Neuron (in vitro differentiated cells): ENCODE measurements around the gene NXPE1.

Experiments used
- H2AFZ ChIP-seq: one replicate; pipeline ENCODE4 v1.6.1; 2013; ENCODE audit warnings: low read depth, mild to moderate bottlenecking, inconsistent platforms, low read length, moderate library complexity
- H3K27me3 ChIP-seq: one replicate; pipeline ENCODE4 v1.6.1; 2013; ENCODE audit warnings: low read length; ENCODE audit not compliant: insufficient read depth
- H3K36me3 ChIP-seq: one replicate; pipeline ENCODE4 v1.6.1; 2013; ENCODE audit warnings: low read length; ENCODE audit not compliant: insufficient read depth
- H3K4me1 ChIP-seq: one replicate; pipeline ENCODE4 v1.6.1; 2013; ENCODE audit warnings: low read length; ENCODE audit not compliant: insufficient read depth
- H3K4me3 ChIP-seq: 2 replicates; pipeline ENCODE4 v1.5.1; 2013; ENCODE audit warnings: mild to moderate bottlenecking, low read length, moderate library complexity
- H3K9me3 ChIP-seq: one replicate; pipeline ENCODE4 v1.6.1; 2013; ENCODE audit warnings: low read length

Gene NXPE1

DNA sequence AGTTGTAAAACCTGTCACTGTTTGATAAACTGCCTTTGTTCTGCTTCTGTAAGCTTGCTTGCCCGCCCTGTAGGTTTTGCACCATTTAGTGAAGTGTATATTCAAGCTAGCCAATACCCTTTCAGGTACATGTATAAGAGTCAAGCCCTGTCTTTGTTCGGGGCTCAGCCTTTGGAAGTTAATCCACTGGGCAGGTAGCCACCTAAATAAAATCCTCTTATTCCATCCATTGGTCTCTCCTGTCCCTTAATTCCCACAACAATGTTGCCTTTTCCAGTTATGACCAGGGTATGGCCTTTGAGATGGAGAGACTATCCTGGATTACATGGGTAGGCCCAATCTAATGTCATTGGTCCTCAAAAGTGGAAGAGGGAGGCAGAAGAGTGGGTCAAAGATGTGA lies 34.0 kb downstream of the NXPE1 start:
- H3K27me3 ChIP-seq = no peaks in the 10 kb centered on the region
- H3K4me3 ChIP-seq = no peak overlapping the region
- H3K4me1 ChIP-seq = no peaks in the 10 kb centered on the region
- no peaks in the 10 kb centered on the region for H3K9me3 ChIP-seq
- no peaks in the 10 kb centered on the region for H3K36me3 ChIP-seq
- H2AFZ ChIP-seq = no peak overlapping the region

DNA sequence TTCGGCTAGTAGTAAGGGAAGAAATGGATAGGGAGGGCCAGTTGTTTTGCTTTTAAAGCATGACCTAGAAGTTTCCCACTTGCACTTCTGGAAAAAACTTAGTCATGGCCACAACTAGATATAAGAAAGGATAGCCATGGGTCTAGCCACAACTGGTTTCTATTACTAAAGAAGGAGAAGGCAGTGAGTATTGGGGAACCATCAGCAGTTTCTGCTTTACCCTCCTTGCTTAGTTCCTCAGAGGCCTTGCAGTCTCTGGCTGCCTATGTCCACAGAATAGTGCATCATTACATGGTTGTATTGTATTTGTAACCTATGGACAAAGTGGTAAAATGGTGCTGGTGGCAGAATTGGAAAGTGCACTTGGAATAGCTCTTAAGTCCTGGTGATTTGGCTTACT lies 35.6 kb downstream of the NXPE1 start:
- H3K9me3 ChIP-seq = no peaks in the 10 kb centered on the region
- no peaks in the 10 kb centered on the region for H3K36me3 ChIP-seq
- no peaks in the 10 kb centered on the region for H3K4me1 ChIP-seq
- H2AFZ ChIP-seq = no peak overlapping the region
- no peaks in the 10 kb centered on the region for H3K27me3 ChIP-seq
- H3K4me3 ChIP-seq = no peak overlapping the region

- H3K9me3 ChIP-seq = no peaks in the 10 kb centered on the region
- no peaks in the 10 kb centered on the region for H3K4me1 ChIP-seq
- no peak overlapping the region for H2AFZ ChIP-seq
- no peaks in the 10 kb centered on the region for H3K36me3 ChIP-seq
- no peak overlapping the region for H3K4me3 ChIP-seq
- H3K27me3 ChIP-seq = no peaks in the 10 kb centered on the region
These were observed 36.9 kb downstream of the NXPE1 start for GRCh38 chr11:114522818-114523217.

GRCh38 chr11:114511538-114511937 lies 48.1 kb downstream of the NXPE1 start:
- H3K27me3 ChIP-seq = peaks cover 2% of the 10 kb centered on the region
- H3K4me1 ChIP-seq = no peaks in the 10 kb centered on the region
- no peak overlapping the region for H3K4me3 ChIP-seq
- no peaks in the 10 kb centered on the region for H3K9me3 ChIP-seq
- no peaks in the 10 kb centered on the region for H3K36me3 ChIP-seq
- H2AFZ ChIP-seq = no peak overlapping the region

GRCh38 chr11:114511079-114511478 lies 48.6 kb downstream of the NXPE1 start:
- H3K27me3 ChIP-seq = peaks cover 2% of the 10 kb centered on the region

GRCh38 chr11:114501901-114502300 lies 57.8 kb downstream of the NXPE1 start:
- Histone ChIP-seq H2AFZ (no peak overlapping the region), H3K9me3 (no peaks in the 10 kb centered on the region), H3K27me3 (no peaks in the 10 kb centered on the region), H3K4me3 (no peak overlapping the region), H3K36me3 (no peaks in the 10 kb centered on the region), H3K4me1 (no peaks in the 10 kb centered on the region)

More at GRCh38 chr11:114511079-114511478, 48.6 kb downstream of the NXPE1 start:
- Histone ChIP-seq H3K9me3 (no peaks in the 10 kb centered on the region), H3K4me1 (no peaks in the 10 kb centered on the region), H3K36me3 (no peaks in the 10 kb centered on the region), H2AFZ (no peak overlapping the region), H3K4me3 (no peak overlapping the region)

DNA sequence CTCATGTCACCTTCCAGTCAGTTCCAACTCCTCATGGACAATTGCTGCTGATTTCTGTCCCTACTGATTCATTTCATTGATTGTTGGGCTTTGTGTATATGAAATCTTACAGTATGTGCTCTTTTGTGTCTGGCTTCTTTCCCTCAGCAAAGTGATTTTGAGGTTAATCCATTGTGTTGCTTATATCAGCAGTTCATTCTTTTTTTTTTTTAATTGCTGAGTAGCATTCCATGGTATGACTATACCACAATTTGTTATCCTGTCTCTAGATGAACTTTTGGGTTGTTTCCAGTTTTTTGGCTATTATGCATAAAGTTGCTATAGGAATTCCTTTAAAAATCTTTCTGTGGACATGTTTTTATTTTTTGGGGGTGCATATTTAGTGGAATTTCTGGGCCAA lies 59.9 kb downstream of the NXPE1 start:
- Histone ChIP-seq H3K4me1 (no peaks in the 10 kb centered on the region), H3K9me3 (no peaks in the 10 kb centered on the region), H2AFZ (no peak overlapping the region), H3K27me3 (no peaks in the 10 kb centered on the region), H3K4me3 (no peak overlapping the region), H3K36me3 (no peaks in the 10 kb centered on the region)

- no peaks in the 10 kb centered on the region for H3K27me3 ChIP-seq
- no peaks in the 10 kb centered on the region for H3K4me1 ChIP-seq
- H2AFZ ChIP-seq = no peak overlapping the region
- no peaks in the 10 kb centered on the region for H3K36me3 ChIP-seq
- H3K9me3 ChIP-seq = no peaks in the 10 kb centered on the region
- H3K4me3 ChIP-seq = no peak overlapping the region
These were observed 62.8 kb downstream of the NXPE1 start for GRCh38 chr11:114496915-114497314.

- Histone ChIP-seq H3K4me1 (no peaks in the 10 kb centered on the region), H3K27me3 (no peaks in the 10 kb centered on the region), H3K4me3 (no peak overlapping the region), H2AFZ (no peak overlapping the region), H3K9me3 (no peaks in the 10 kb centered on the region), H3K36me3 (no peaks in the 10 kb centered on the region)
These were observed 75.8 kb downstream of the NXPE1 start for GRCh38 chr11:114483929-114484328.

- peaks cover 4% of the 10 kb centered on the region for H3K4me1 ChIP-seq
- no peak overlapping the region for H3K4me3 ChIP-seq
- H3K36me3 ChIP-seq = no peaks in the 10 kb centered on the region
These were observed 77.6 kb downstream of the NXPE1 start for GRCh38 chr11:114482114-114482513.

GRCh38 chr11:114479331-114479730 lies 80.3 kb downstream of the NXPE1 start:
- no peak overlapping the region for H3K4me3 ChIP-seq
- H3K4me1 ChIP-seq = peaks cover 4% of the 10 kb centered on the region

More at GRCh38 chr11:114482114-114482513, 77.6 kb downstream of the NXPE1 start:
- no peaks in the 10 kb centered on the region for H3K27me3 ChIP-seq
- H3K9me3 ChIP-seq = no peaks in the 10 kb centered on the region
- H2AFZ ChIP-seq = no peak overlapping the region

DNA sequence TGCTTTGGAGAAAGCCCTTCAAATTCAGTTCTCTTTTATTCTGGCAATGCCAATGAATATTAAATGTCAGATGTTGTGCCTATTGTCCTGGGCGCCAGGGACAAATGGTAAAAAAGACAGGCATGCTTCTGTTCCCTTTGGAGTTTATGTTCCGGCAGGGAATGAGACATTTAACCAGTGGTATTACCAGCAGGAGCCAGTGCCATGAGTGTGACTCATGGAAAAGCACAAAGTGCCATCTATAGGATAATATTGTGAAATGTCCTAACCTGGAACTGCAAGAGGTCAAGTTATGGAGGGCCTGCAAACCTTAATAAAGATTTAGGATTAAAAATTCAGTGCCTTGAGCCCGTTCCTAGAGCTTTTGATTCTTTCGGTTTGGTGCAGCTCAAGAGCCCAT lies 80.9 kb downstream of the NXPE1 start:
- Histone ChIP-seq H2AFZ (no peak overlapping the region), H3K4me1 (peaks cover 4% of the 10 kb centered on the region), H3K36me3 (no peaks in the 10 kb centered on the region), H3K4me3 (no peak overlapping the region), H3K9me3 (no peaks in the 10 kb centered on the region), H3K27me3 (no peaks in the 10 kb centered on the region)

More at GRCh38 chr11:114479331-114479730, 80.3 kb downstream of the NXPE1 start:
- Histone ChIP-seq H3K36me3 (no peaks in the 10 kb centered on the region), H3K9me3 (no peaks in the 10 kb centered on the region), H3K27me3 (no peaks in the 10 kb centered on the region), H2AFZ (no peak overlapping the region)

DNA sequence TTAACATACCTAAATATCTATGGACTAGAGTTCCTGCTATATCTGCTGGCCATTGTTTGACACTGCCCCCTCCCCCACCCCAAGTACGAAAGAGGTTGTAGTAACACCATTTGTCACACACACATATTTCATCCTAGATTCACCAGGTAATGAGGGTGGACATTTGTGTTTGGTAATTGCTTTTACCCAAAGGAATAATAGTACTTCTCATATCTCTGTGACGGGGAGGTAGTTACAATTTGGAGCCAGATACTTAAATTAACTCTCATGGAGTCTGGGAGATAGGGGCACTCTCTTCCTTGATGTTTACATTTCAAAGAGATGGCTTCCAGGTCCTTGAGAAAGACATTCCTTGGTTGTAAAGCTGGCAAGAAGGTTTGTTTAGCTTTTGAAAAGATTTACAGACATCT lies 81.7 kb downstream of the NXPE1 start:
- H3K4me3 ChIP-seq = no peak overlapping the region

DNA sequence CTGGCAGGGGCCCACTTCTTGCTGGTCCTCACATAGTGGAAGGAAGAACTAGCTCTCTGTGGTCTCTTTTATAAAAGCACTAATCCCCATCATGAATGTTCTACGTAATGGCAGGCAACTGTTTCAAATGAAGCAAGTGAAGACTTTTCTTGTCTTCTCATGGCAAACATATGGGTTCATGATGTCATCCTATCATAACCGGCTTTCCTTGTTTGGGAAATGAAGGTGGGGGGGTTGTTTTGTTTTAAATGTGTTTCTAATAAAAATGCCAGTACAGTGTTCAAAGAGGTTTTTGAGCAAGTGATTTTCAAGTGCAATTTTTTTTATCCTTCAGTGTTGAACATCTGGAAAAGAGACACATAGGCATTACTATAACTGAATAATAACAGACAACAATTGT lies 87.0 kb downstream of the NXPE1 start:
- Histone ChIP-seq H3K27me3 (no peaks in the 10 kb centered on the region), H3K4me3 (no peak overlapping the region), H3K36me3 (no peaks in the 10 kb centered on the region), H3K4me1 (no peaks in the 10 kb centered on the region), H2AFZ (no peak overlapping the region), H3K9me3 (no peaks in the 10 kb centered on the region)

More for the DNA sequence above, 81.7 kb downstream of the NXPE1 start:
- Histone ChIP-seq H3K36me3 (no peaks in the 10 kb centered on the region), H3K4me1 (peaks cover 4% of the 10 kb centered on the region), H3K27me3 (no peaks in the 10 kb centered on the region), H2AFZ (no peak overlapping the region), H3K9me3 (no peaks in the 10 kb centered on the region)
